SJSA1 (cell line): ENCODE data around the gene CPA1. TPM values are rescaled to one million over a fixed set of nuclear protein-coding genes. Genes with fewer than 3 reads are reported as not detected.

Experiments
- DNase-seq, 2 experiments: peaks; one replicate each; pipeline ENCODE4 v3.0.0-alpha.2; 2015 to 2020; ENCODE audit warnings: low spot score in 2 of 2, low read depth in 1 of 2
- H3K27ac ChIP-seq: fragments of 250-450 bp; sonication (Bioruptor Pico); 2 replicates; pipeline ENCODE4 v1.5.1; 2020; ENCODE audit warnings: mild to moderate bottlenecking, moderate library complexity
- H3K27me3 ChIP-seq: fragments of 250-450 bp; sonication (Bioruptor Pico); replicated peaks from 2 replicates; pipeline ENCODE4 v1.5.1; 2020; ENCODE audit warnings: mild to moderate bottlenecking, moderate library complexity
- H3K36me3 ChIP-seq: fragments of 250-450 bp; sonication (Bioruptor Pico); 2 replicates; pipeline ENCODE4 v1.5.1; 2020; ENCODE audit warnings: mild to moderate bottlenecking
- H3K4me1 ChIP-seq: fragments of 250-450 bp; sonication (Bioruptor Pico); replicated peaks from 2 replicates; pipeline ENCODE4 v1.6.1; 2021; ENCODE audit warnings: mild to moderate bottlenecking
- H3K4me3 ChIP-seq: fragments of 250-450 bp; sonication (Bioruptor Pico); 2 replicates; pipeline ENCODE4 v1.5.1; 2020; ENCODE audit warnings: mild to moderate bottlenecking
- H3K9me3 ChIP-seq: fragments of 250-450 bp; sonication (Bioruptor Pico); replicated peaks from 2 replicates; pipeline ENCODE4 v1.5.1; 2020; ENCODE audit warnings: mild to moderate bottlenecking
- total RNA-seq: library from RNA; depleted of rRNA; stranded (reverse); fragments of >200 nt; shearing (Covaris generic); gene quantifications from 2 replicates; pipeline ENCODE4 v1.2.3, GENCODE V29; 2014

Gene CPA1
- total RNA-seq, 1 experiment from 2014 or later, result not detected

GRCh38 chr7:130362251-130362816, 18.0 kb upstream of the CPA1 start:
- no peaks in the 10 kb centered on the region for H3K27me3 ChIP-seq
- no peaks in the 10 kb centered on the region for H3K9me3 ChIP-seq
- no peaks in the 10 kb centered on the region for H3K36me3 ChIP-seq
- no peak for DNase-seq
- H3K4me3 ChIP-seq, result no peak overlapping the region
- no peak overlapping the region for H3K27ac ChIP-seq
- H3K4me1 ChIP-seq, result peaks cover 63% of the 10 kb centered on the region

GRCh38 chr7:130363026-130363847, 17.1 kb upstream of the CPA1 start:
- Histone ChIP-seq H3K9me3 (no peaks in the 10 kb centered on the region), H3K4me1 (peaks cover 54% of the 10 kb centered on the region), H3K4me3 (no peak overlapping the region), H3K27ac (peak overlapping the region; percentile 76), H3K36me3 (no peaks in the 10 kb centered on the region), H3K27me3 (no peaks in the 10 kb centered on the region)
- peak; percentile 93 to 98 for DNase-seq

DNA sequence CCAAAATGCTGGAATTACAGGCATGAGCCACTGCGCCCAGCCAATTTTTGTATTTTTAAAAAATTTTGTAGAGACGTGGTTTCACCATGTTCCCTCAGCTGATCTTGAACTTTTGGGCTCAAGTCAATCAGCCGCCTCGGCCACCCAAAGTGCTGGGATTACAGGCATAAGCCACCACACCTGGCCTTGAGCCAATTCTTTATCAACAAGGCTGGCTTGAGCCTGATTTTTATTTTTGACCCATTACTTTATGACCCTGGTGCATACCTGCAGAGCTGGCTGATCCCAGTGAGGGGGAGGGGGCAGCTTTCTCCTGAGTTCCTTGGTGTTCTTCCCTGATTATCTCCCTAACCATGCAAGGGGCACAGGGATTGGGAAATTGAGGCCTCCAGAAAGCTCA, 15.8 kb upstream of the CPA1 start:
- Histone ChIP-seq H3K4me1 (peaks cover 55% of the 10 kb centered on the region), H3K27ac (peak overlapping the region; percentile 76), H3K27me3 (no peaks in the 10 kb centered on the region), H3K36me3 (no peaks in the 10 kb centered on the region), H3K9me3 (no peaks in the 10 kb centered on the region), H3K4me3 (no peak overlapping the region)
- DNase-seq, result peak; percentile 59 to 69

- H3K27me3 ChIP-seq, result no peaks in the 10 kb centered on the region
- no peak for DNase-seq
- H3K36me3 ChIP-seq, result no peaks in the 10 kb centered on the region
- no peak overlapping the region for H3K4me3 ChIP-seq
- H3K9me3 ChIP-seq, result no peaks in the 10 kb centered on the region
- H3K27ac ChIP-seq, result peak overlapping the region; percentile 76
- H3K4me1 ChIP-seq, result peaks cover 61% of the 10 kb centered on the region
These were observed 15.2 kb upstream of the CPA1 start for GRCh38 chr7:130365088-130365487.

DNA sequence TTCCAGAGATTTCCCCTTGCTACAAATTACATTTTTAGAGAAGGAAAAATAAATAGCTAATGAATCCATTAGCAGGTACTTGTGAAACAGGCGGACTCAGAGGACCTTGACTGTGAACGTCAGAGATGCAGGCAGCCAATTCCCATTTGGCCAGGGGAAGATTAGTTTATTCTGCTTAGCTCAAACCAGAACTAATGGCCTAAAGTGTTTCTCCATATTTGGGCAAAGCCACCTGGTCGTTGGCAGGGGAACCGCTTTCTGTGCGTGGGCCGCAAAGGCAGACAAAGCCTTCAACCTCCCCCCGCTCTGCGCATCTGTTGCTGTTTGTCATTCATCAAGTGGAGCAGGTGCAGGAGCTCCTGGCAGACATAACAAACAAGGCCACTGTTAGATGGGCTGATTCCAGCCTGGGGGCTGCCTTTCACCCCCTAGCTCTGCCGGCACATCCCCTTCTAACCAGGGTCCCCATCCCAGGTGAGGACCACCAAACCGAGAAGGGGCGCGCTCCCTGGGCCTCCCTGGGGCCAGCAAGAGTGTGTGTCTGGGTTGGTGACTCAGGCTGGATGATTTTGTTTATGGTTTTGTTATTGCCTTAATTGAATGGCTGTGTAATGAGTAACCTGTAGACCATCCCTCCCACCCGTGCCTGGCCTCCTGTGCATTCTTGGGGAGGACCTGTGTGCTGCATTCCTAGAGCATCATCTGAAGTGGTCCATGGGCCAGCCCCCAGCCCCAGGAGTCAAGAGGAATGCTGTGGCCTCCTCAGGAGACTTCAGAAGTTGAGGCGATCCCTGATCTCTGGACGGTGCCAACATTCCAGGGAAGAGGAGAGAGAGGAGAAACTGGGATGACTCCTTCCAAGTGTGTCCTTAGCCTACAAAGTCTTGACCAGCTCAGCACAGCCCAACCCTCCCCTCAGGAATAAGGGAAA, 14.5 kb upstream of the CPA1 start:
- Histone ChIP-seq H3K36me3 (no peaks in the 10 kb centered on the region), H3K4me1 (peaks cover 61% of the 10 kb centered on the region)
- peak; percentile 96 to 97 for DNase-seq

DNA sequence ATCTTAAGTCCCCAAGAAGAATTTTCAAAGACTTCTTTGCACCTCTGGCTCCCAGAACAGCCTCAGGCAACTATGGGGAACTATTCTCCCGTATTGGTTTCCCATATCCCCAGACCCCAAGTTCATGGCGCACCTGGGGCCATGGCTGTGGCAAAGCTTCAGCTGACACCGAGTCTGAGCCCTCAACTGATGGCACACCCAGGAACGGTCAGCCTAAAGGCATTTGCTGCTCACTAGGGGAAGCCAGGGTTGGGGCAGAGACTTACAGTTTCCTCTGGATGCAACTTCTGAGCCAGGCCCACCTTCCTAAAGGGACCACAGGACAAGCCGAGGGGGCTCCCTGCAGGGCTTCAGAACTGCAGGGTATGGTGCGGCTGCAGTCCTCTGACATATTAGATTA, 13.7 kb upstream of the CPA1 start:
- H3K27me3 ChIP-seq, result no peaks in the 10 kb centered on the region
- no peak for DNase-seq
- H3K4me3 ChIP-seq, result no peak overlapping the region
- peak overlapping the region; percentile 76 for H3K27ac ChIP-seq
- H3K4me1 ChIP-seq, result peaks cover 69% of the 10 kb centered on the region
- no peaks in the 10 kb centered on the region for H3K9me3 ChIP-seq
- no peaks in the 10 kb centered on the region for H3K36me3 ChIP-seq

More for the DNA sequence above, 14.5 kb upstream of the CPA1 start:
- Histone ChIP-seq H3K4me3 (no peak overlapping the region), H3K27me3 (no peaks in the 10 kb centered on the region), H3K9me3 (no peaks in the 10 kb centered on the region), H3K27ac (peak overlapping the region; percentile 76)

DNA sequence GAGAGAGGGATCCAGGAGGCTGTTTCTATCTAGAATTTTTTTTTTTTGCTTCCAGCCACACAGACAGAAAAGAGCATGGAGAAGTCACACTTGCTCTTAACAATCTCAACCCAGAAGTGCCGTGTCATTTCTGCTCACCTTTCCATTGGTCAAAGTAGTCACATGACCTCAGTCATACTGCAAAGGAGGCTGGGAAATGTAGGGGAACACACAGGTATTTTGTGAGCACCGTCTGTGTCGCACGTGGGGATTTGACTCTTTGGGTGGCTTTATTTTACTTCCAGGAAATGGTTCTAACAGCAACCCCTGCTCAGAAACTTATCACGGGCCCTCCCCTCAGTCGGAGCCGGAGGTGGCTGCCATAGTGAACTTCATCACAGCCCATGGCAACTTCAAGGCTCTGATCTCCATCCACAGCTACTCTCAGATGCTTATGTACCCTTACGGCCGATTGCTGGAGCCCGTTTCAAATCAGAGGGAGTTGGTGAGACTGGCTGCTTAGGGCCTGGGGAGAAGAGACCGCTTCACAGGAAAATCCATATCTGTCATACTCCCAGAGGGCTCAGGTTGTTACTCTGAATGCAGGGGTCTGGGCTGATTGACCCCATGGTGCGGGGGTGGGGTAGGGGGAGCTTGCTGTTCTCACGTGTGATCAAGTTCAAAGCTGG, 13.1 kb upstream of the CPA1 start:
- Histone ChIP-seq H3K27ac (peak overlapping the region; percentile 76; the same call in 1 of the 2 replicates), H3K4me1 (peaks cover 76% of the 10 kb centered on the region), H3K27me3 (no peaks in the 10 kb centered on the region), H3K36me3 (no peaks in the 10 kb centered on the region), H3K4me3 (no peak overlapping the region), H3K9me3 (no peaks in the 10 kb centered on the region)
- no peak for DNase-seq

GRCh38 chr7:130367836-130368746, 12.2 kb upstream of the CPA1 start:
- Histone ChIP-seq H3K27ac (no peak overlapping the region), H3K4me1 (peaks cover 79% of the 10 kb centered on the region)

GRCh38 chr7:130369110-130369711, 11.1 kb upstream of the CPA1 start:
- no peak overlapping the region for H3K27ac ChIP-seq
- no peaks in the 10 kb centered on the region for H3K27me3 ChIP-seq
- no peaks in the 10 kb centered on the region for H3K9me3 ChIP-seq
- peaks cover 79% of the 10 kb centered on the region for H3K4me1 ChIP-seq
- no peak for DNase-seq
- H3K4me3 ChIP-seq, result no peak overlapping the region
- H3K36me3 ChIP-seq, result no peaks in the 10 kb centered on the region

More at GRCh38 chr7:130367836-130368746, 12.2 kb upstream of the CPA1 start:
- Histone ChIP-seq H3K27me3 (no peaks in the 10 kb centered on the region), H3K4me3 (no peak overlapping the region), H3K9me3 (no peaks in the 10 kb centered on the region), H3K36me3 (no peaks in the 10 kb centered on the region)
- no peak for DNase-seq

- Histone ChIP-seq H3K27ac (no peak overlapping the region), H3K4me1 (peaks cover 79% of the 10 kb centered on the region)
- no peak for DNase-seq
These were observed 10.3 kb upstream of the CPA1 start for GRCh38 chr7:130369831-130370550.

GRCh38 chr7:130371046-130371445, 9.2 kb upstream of the CPA1 start:
- Histone ChIP-seq H3K9me3 (peaks cover under 1% of the 10 kb centered on the region; the same call in 1 of the 2 replicates), H3K27me3 (no peaks in the 10 kb centered on the region), H3K36me3 (no peaks in the 10 kb centered on the region), H3K4me1 (peaks cover 70% of the 10 kb centered on the region), H3K4me3 (no peak overlapping the region), H3K27ac (no peak overlapping the region)
- no peak for DNase-seq

More at GRCh38 chr7:130369831-130370550, 10.3 kb upstream of the CPA1 start:
- Histone ChIP-seq H3K27me3 (no peaks in the 10 kb centered on the region), H3K4me3 (no peak overlapping the region), H3K36me3 (no peaks in the 10 kb centered on the region), H3K9me3 (no peaks in the 10 kb centered on the region)
